HG03520 (cell line): ENCODE data around the gene SON.
"Not testable (repeated sequence)": the region's sequence is repeated elsewhere in the genome, so short reads cannot be mapped to it uniquely, and the experiment has no call there.

Experiments used
- ATAC-seq: cut with Tn5 transposase; IDR thresholded peaks from one replicate; pipeline ENCODE4 v1.9.1; 2021; ENCODE audit warnings: mild to moderate bottlenecking, moderate library complexity; ENCODE audit not compliant: unreplicated experiment

SON gene

GRCh38 chr21:33542640-33543504, at the start of gene SON:
TSS of gene SON (plus strand) at chr21:33543038. CDS start at chr21:33543093, 55 bp downstream.
- peak; percentile 94 for ATAC-seq

GRCh38 chr21:33493756-33494155, 49.1 kb upstream of the SON start:
- no peak for ATAC-seq

- ATAC-seq: no peak
Observed at GRCh38 chr21:33495743-33496142, 47.1 kb upstream of the SON start.

- ATAC-seq: no peak
Observed at GRCh38 chr21:33496345-33496744, 46.5 kb upstream of the SON start.

- ATAC-seq: no peak
Observed at GRCh38 chr21:33505833-33506232, 37.0 kb upstream of the SON start.

- not testable (repeated sequence) for ATAC-seq
Observed at GRCh38 chr21:33507003-33507402, 35.8 kb upstream of the SON start.

- no peak for ATAC-seq
Observed at GRCh38 chr21:33510826-33511225, 32.0 kb upstream of the SON start.

GRCh38 chr21:33511639-33512038, 31.2 kb upstream of the SON start:
- no peak for ATAC-seq

- ATAC-seq: no peak
Observed at GRCh38 chr21:33512481-33512880, 30.4 kb upstream of the SON start.

GRCh38 chr21:33514229-33514628, 28.6 kb upstream of the SON start:
- no peak for ATAC-seq

GRCh38 chr21:33518899-33519298, 23.9 kb upstream of the SON start:
- ATAC-seq: no peak

- no peak for ATAC-seq
Observed at GRCh38 chr21:33522297-33522952, 20.4 kb upstream of the SON start.

GRCh38 chr21:33522953-33523349, 19.9 kb upstream of the SON start:
- ATAC-seq: no peak

- no peak for ATAC-seq
Observed at GRCh38 chr21:33531007-33531406, 11.8 kb upstream of the SON start.

GRCh38 chr21:33537212-33537611, 5.6 kb upstream of the SON start:
- ATAC-seq: no peak

- ATAC-seq: no peak
Observed at GRCh38 chr21:33539616-33540015, 3.2 kb upstream of the SON start.

GRCh38 chr21:33540711-33541104, 2.1 kb upstream of the SON start:
- no peak for ATAC-seq

- ATAC-seq: no peak
Observed at GRCh38 chr21:33541105-33541711, 1.6 kb upstream of the SON start.

GRCh38 chr21:33541756-33542639, 840 bp upstream of the SON start, which contains the start of gene GART:
TSS of gene GART (minus strand) at chr21:33542117. CDS start at chr21:33539315, 2,802 bp downstream.
- ATAC-seq: peak; percentile 43

GRCh38 chr21:33543505-33544129, 779 bp downstream of the SON start:
- no peak for ATAC-seq
